K562 (cell line): Measurements from ENCODE around the gene CTDNEP1. TPM values are rescaled to one million over a fixed set of nuclear protein-coding genes. Genes with fewer than 3 reads are reported as not detected.

ENCODE experiments used
- ATF4 ChIP-seq: fragments of 450-650 bp; formaldehyde crosslinking; IDR thresholded peaks from 2 replicates; pipeline ENCODE4 v1.4.0; 2022; ENCODE audit warnings: mild to moderate bottlenecking, moderate library complexity
- BCL6 ChIP-seq: fragments of 250-450 bp; sonication (Bioruptor Pico); IDR thresholded peaks from 2 replicates; pipeline ENCODE4 v1.4.0; 2020
- BMI1 ChIP-seq: fragments of 150-350 bp; IDR thresholded peaks from 2 replicates; pipeline ENCODE4 v1.6.1; 2014; ENCODE audit warnings: low read length
- CCAR2 ChIP-seq: fragments of 200-400 bp; formaldehyde crosslinking; IDR thresholded peaks from 2 replicates; pipeline ENCODE4 v1.6.1; 2017; ENCODE audit warnings: mild to moderate bottlenecking, low read depth, low read length
- CHCHD3 ChIP-seq: fragments of 250-450 bp; sonication (Bioruptor Pico); IDR thresholded peaks from 2 replicates; pipeline ENCODE4 v2.1.2; 2022; ENCODE audit warnings: mild to moderate bottlenecking
- DPF2 ChIP-seq: fragments of 450-650 bp; IDR thresholded peaks from 2 replicates; pipeline ENCODE4 v1.6.1; 2016
- ETS2 ChIP-seq: IDR thresholded peaks from 2 replicates; pipeline ENCODE4 v1.6.1; 2016; ENCODE audit warnings: borderline replicate concordance, missing genetic modification characterization, mild to moderate bottlenecking, moderate library complexity, missing compliant biosample characterization; ENCODE audit not compliant: poor library complexity, severe bottlenecking
- MXD1 ChIP-seq: fragments of 250-450 bp; sonication (Bioruptor Pico); IDR thresholded peaks from 2 replicates; pipeline ENCODE4 v1.8.0; 2021; ENCODE audit warnings: borderline replicate concordance, mild to moderate bottlenecking, moderate library complexity; ENCODE audit not compliant: poor library complexity, severe bottlenecking
- NFIX ChIP-seq: fragments of 250-450 bp; sonication (Bioruptor Pico); IDR thresholded peaks from 2 replicates; pipeline ENCODE4 v1.4.0; 2020; ENCODE audit warnings: low read depth, mild to moderate bottlenecking, moderate library complexity
- POLR2G ChIP-seq: fragments of 200-400 bp; formaldehyde crosslinking; IDR thresholded peaks from 2 replicates; pipeline ENCODE4 v1.6.1; 2017; ENCODE audit warnings: low read depth, mild to moderate bottlenecking, antibody characterized with exemption, low read length, moderate library complexity
- POLR2H ChIP-seq: IDR thresholded peaks from 2 replicates; pipeline ENCODE4 v1.6.1; 2016; ENCODE audit warnings: missing genetic modification characterization, low read depth, mild to moderate bottlenecking, control low read depth, missing compliant biosample characterization, moderate library complexity
- RBM25 ChIP-seq: fragments of 200-400 bp; formaldehyde crosslinking; IDR thresholded peaks from 2 replicates; pipeline ENCODE4 v1.6.1; 2018; ENCODE audit warnings: low read length, low read depth, moderate library complexity; ENCODE audit not compliant: severe bottlenecking
- RBM34 ChIP-seq: fragments of 200-400 bp; formaldehyde crosslinking; IDR thresholded peaks from 2 replicates; pipeline ENCODE4 v1.6.1; 2018; ENCODE audit warnings: low read length, borderline replicate concordance; ENCODE audit not compliant: insufficient read depth
- SIN3B ChIP-seq: fragments of 450-650 bp; IDR thresholded peaks from 2 replicates; pipeline ENCODE4 v1.6.1; 2017; ENCODE audit warnings: low read depth, mild to moderate bottlenecking, moderate library complexity
- ZNF175 ChIP-seq: fragments of 200-800 bp; sonication (Bioruptor generic); IDR thresholded peaks from 2 replicates; pipeline ENCODE4 v1.6.1; 2016; ENCODE audit warnings: low read depth, mild to moderate bottlenecking, missing genetic modification characterization, missing compliant biosample characterization
- ZNF212 ChIP-seq: fragments of 450-650 bp; formaldehyde crosslinking; IDR thresholded peaks from 2 replicates; pipeline ENCODE4 v1.4.0; 2020; ENCODE audit warnings: mild to moderate bottlenecking
- ZNF282 ChIP-seq: sonication (generic); formaldehyde crosslinking; IDR thresholded peaks from 2 replicates; pipeline ENCODE4 v1.8.1; 2023; ENCODE audit warnings: missing genetic modification reagents
- ZNF316 ChIP-seq: fragments of 450-650 bp; IDR thresholded peaks from 2 replicates; pipeline ENCODE4 v1.6.1; 2016
- ZNF77 ChIP-seq: fragments of 250-450 bp; sonication (Bioruptor Pico); IDR thresholded peaks from 2 replicates; pipeline ENCODE4 v1.5.0; 2020
- polyA plus RNA-seq, 8 experiments: library from polyadenylated mRNA; depleted of rRNA in 4 of 8; stranded (reverse) in 5 of 8; unstranded in 3 of 8; fragments of >200 nt; fragmentation: Nextera tagmentation in 2 of 8; fragmentation: Illumina TruSeq in 1 of 8; extraction: Ambion mirVana in 2 of 8; extraction: Trizol in 1 of 8; gene quantifications; 2 replicates each; pipeline versions ENCODE4 v1.2.1 to v1.2.3, GENCODE V29; 2011 to 2014; ENCODE audit warnings: inconsistent platforms in 1 of 8, missing spikeins in 1 of 8
- total RNA-seq, 7 experiments: library from RNA; depleted of rRNA in 6 of 7; stranded (reverse); fragments of >200 nt in 6 of 7; fragmentation: Illumina TruSeq in 2 of 7; extraction: Trizol in 2 of 7; gene quantifications; 2 replicates each; pipeline versions ENCODE4 v1.2.1 to v1.2.3, GENCODE V29; 2011 to 2021; ENCODE audit warnings: low replicate concordance in 1 of 7
- TF ChIP-seq, protein P1 (sequence below): fragments of 450-650 bp; IDR thresholded peaks from one replicate; pipeline ENCODE4 v1.6.1; 2018; ENCODE audit warnings: mild to moderate bottlenecking, moderate library complexity; ENCODE audit not compliant: partially characterized antibody
- TF ChIP-seq, protein P2 (sequence below): sonication (generic); formaldehyde crosslinking; IDR thresholded peaks from 2 replicates; pipeline ENCODE4 v1.8.1; 2023; ENCODE audit warnings: mild to moderate bottlenecking, missing genetic modification reagents

CTDNEP1 gene
- total and polyA plus RNA-seq, 9 of the 15 experiments (the other 6 are each of a cell fraction or from before 2014, with no cell fraction given) = 10.7 to 150 (median 28.5) TPM

DNA sequence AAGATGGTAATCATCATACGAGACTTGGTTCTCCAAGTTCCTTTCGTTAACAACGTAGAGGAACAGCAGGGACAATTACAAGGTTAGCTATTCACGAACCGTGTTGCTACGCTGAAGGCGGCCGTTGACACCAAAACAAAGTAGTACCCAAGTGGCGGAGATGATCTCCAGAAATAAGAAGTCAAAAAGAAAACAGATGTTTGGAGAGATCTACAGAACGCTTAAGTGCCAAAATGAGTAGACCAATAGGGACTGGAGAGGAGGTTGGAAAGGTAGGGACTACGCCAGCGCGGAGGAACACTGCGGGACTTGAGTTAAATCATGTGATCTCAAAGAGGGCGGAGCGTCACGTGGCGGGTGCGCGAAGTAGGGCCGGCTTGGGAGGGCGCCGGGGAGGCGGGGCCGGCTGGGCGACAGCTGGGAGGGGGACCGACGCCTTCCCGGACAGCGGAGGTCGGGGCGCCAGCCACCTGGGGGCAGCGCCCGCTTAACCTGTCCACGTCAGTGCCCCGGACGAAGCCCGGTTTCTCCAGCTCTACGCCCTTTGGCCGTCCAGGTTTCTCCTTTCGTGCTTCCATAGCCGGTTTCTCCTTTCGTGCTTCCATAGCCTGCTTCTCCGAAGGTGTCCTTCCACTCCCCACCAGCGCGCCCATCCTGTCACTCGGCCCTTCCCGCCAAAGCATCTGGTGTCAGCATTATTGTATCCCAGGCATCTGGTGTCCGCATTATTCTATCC lies 8.6 kb downstream of the CTDNEP1 start (continued):
- TF ChIP-seq ZNF175 (CRISPR knock-in tag) (no peak), POLR2H (tag) (peak; percentile 70), CHCHD3 (CRISPR knock-in tag) (no peak), RBM34 (no peak), ZNF77 (CRISPR knock-in tag) (no peak), NFIX (CRISPR knock-in tag) (no peak), MXD1 (CRISPR knock-in tag) (no peak), SIN3B (peak; percentile 60; the same call in 1 of the 2 replicates), ZNF282 (CRISPR knock-in tag) (no peak), BMI1 (no peak), CCAR2 (no peak), ZNF212 (CRISPR knock-in tag) (no peak; the same call in 1 of the 2 replicates), BCL6 (CRISPR knock-in tag) (no peak), DPF2 (no peak), RBM25 (no peak), ZNF316 (peak; percentile 55), ETS2 (no peak), POLR2G (peak; percentile 45; the same call in 1 of the 2 replicates), ATF4 (CRISPR knock-in tag) (peak; percentile 35; the same call in 1 of the 2 replicates)
- TF ChIP-seq, protein P1, sequence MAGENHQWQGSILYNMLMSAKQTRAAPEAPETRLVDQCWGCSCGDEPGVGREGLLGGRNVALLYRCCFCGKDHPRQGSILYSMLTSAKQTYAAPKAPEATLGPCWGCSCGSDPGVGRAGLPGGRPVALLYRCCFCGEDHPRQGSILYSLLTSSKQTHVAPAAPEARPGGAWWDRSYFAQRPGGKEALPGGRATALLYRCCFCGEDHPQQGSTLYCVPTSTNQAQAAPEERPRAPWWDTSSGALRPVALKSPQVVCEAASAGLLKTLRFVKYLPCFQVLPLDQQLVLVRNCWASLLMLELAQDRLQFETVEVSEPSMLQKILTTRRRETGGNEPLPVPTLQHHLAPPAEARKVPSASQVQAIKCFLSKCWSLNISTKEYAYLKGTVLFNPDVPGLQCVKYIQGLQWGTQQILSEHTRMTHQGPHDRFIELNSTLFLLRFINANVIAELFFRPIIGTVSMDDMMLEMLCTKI = no peak
- TF ChIP-seq, protein P2, sequence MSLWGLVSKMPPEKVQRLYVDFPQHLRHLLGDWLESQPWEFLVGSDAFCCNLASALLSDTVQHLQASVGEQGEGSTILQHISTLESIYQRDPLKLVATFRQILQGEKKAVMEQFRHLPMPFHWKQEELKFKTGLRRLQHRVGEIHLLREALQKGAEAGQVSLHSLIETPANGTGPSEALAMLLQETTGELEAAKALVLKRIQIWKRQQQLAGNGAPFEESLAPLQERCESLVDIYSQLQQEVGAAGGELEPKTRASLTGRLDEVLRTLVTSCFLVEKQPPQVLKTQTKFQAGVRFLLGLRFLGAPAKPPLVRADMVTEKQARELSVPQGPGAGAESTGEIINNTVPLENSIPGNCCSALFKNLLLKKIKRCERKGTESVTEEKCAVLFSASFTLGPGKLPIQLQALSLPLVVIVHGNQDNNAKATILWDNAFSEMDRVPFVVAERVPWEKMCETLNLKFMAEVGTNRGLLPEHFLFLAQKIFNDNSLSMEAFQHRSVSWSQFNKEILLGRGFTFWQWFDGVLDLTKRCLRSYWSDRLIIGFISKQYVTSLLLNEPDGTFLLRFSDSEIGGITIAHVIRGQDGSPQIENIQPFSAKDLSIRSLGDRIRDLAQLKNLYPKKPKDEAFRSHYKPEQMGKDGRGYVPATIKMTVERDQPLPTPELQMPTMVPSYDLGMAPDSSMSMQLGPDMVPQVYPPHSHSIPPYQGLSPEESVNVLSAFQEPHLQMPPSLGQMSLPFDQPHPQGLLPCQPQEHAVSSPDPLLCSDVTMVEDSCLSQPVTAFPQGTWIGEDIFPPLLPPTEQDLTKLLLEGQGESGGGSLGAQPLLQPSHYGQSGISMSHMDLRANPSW = no peak
